PC-3 (cell line): ENCODE data around the gene COMT. TPM values are rescaled to one million over a fixed set of nuclear protein-coding genes. Genes with fewer than 3 reads are reported as not detected.

Experiments
- ATAC-seq: fragments of 200-7000 bp; cut with Tn5 transposase; 2 replicates; pipeline ENCODE4 v1.9.1; 2020; ENCODE audit warnings: mild to moderate bottlenecking, moderate library complexity
- BruUV-seq: library from RNA; stranded (reverse); fragments of 400-500 nt; replicated peaks from 2 replicates; lab custom pipeline; 2021; lab: Mats Ljungman, UMichigan
- CTCF ChIA-PET: fragments of 300-600 bp; sonication (Branson Sonifier 250); formaldehyde crosslinking; loops from one replicate; lab custom pipeline; 2022; ENCODE audit warnings: antibody characterized with exemption; lab: Charles Lee
- POLR2A ChIA-PET: fragments of 300-600 bp; sonication (Branson Sonifier 250); formaldehyde crosslinking; loops from one replicate; lab custom pipeline; 2022; ENCODE audit warnings: antibody characterized with exemption; ENCODE audit not compliant: unreplicated experiment; lab: Charles Lee
- DNase-seq: peaks from one replicate; pipeline ENCODE4 v3.0.0-alpha.2; 2015
- H2AFZ ChIP-seq: fragments of 300-600 bp; sonication (generic); 2 replicates; pipeline ENCODE4 v1.6.0; 2016; ENCODE audit warnings: antibody characterized with exemption, low read length
- H3F3A ChIP-seq: fragments of 300-600 bp; sonication (generic); one replicate; pipeline ENCODE4 v1.6.0; 2017; ENCODE audit warnings: antibody characterized with exemption, low read length, control low read depth, mild to moderate bottlenecking; ENCODE audit not compliant: unreplicated experiment
- H3K27ac ChIP-seq: fragments of 300-600 bp; sonication (generic); 2 replicates; pipeline ENCODE4 v1.5.1; 2016; ENCODE audit warnings: mild to moderate bottlenecking, low read length
- H3K27me3 ChIP-seq: fragments of 300-600 bp; sonication (generic); 2 replicates; pipeline ENCODE4 v1.6.1; 2016; ENCODE audit warnings: low read length, mixed read lengths
- H3K36me3 ChIP-seq: fragments of 300-600 bp; sonication (generic); 2 replicates; pipeline ENCODE4 v1.6.1; 2016; ENCODE audit warnings: low read depth, mixed run types, low read length, mixed read lengths
- H3K4me1 ChIP-seq: fragments of 300-600 bp; sonication (generic); 2 replicates; pipeline ENCODE4 v1.5.1; 2016; ENCODE audit warnings: low read length; ENCODE audit not compliant: insufficient read depth
- H3K4me2 ChIP-seq: fragments of 300-600 bp; sonication (generic); 2 replicates; pipeline ENCODE4 v1.6.0; 2016; ENCODE audit warnings: low read length
- H3K4me3 ChIP-seq: fragments of 300-600 bp; sonication (generic); 2 replicates; pipeline ENCODE4 v1.5.1; 2016; ENCODE audit warnings: mild to moderate bottlenecking, low read length, mixed read lengths
- H3K79me2 ChIP-seq: fragments of 300-600 bp; sonication (generic); 2 replicates; pipeline ENCODE4 v1.6.1; 2017; ENCODE audit warnings: low read length, mixed read lengths
- H3K9ac ChIP-seq: fragments of 300-600 bp; sonication (generic); 2 replicates; pipeline ENCODE4 v1.6.0; 2016; ENCODE audit warnings: mild to moderate bottlenecking, low read length
- H3K9me2 ChIP-seq: fragments of 300-600 bp; sonication (generic); replicated peaks from 2 replicates; pipeline ENCODE4 v1.6.1; 2016; ENCODE audit warnings: mixed run types, low read length, mixed read lengths
- H3K9me3 ChIP-seq: fragments of 300-600 bp; sonication (generic); 2 replicates; pipeline ENCODE4 v1.6.1; 2016; ENCODE audit warnings: low read length, mixed read lengths
- H4K20me1 ChIP-seq: fragments of 300-600 bp; sonication (generic); 2 replicates; pipeline ENCODE4 v1.6.1; 2016; ENCODE audit warnings: low read length, mixed read lengths
- CTCF ChIP-seq: fragments of 300-600 bp; sonication (generic); conservative IDR thresholded peaks from 2 replicates; pipeline ENCODE4 v1.5.1; 2017; ENCODE audit warnings: antibody characterized with exemption, low read depth, mild to moderate bottlenecking, low read length
- EZH2 ChIP-seq: fragments of 300-600 bp; sonication (generic); IDR thresholded peaks from one replicate; pipeline ENCODE4 v1.6.1; 2017; ENCODE audit warnings: antibody characterized with exemption, mild to moderate bottlenecking, low read length; ENCODE audit not compliant: unreplicated experiment
- EZH2phosphoT487 ChIP-seq: fragments of 300-600 bp; sonication (generic); IDR thresholded peaks from 2 replicates; pipeline ENCODE4 v1.6.1; 2018; ENCODE audit warnings: mild to moderate bottlenecking, antibody characterized with exemption, low read length, borderline replicate concordance
- intact Hi-C: fragments of 100-400 bp; cut with micrococcal nuclease; formaldehyde crosslinking; loops from 2 replicates; pipeline ENCODE4 v1.9.0; 2023
- total RNA-seq: library from RNA; depleted of rRNA; stranded (reverse); fragments of >200 nt; gene quantifications from 2 replicates; pipeline ENCODE4 v1.2.3, GENCODE V29; 2014

The COMT gene
- total RNA-seq, 1 experiment from 2014 or later, result 204 TPM

GRCh38 chr22:20011123-20011992 is 69.8 kb downstream of the COMT start:
- no peaks in the 10 kb centered on the region for H3K79me2 ChIP-seq
- no peak overlapping the region for H3K27ac ChIP-seq
- TF ChIP-seq CTCF (no peak), EZH2 (no peak), EZH2phosphoT487 (no peak)
- H3K4me1 ChIP-seq, result no peaks in the 10 kb centered on the region
- no peak overlapping the region for H3K4me3 ChIP-seq
- ChIA-PET POLR2A (no interaction called here), CTCF (no interaction called here)
- no peaks in the 10 kb centered on the region for H3K36me3 ChIP-seq
- no peaks in the 10 kb centered on the region for H3K27me3 ChIP-seq
- no peaks in the 10 kb centered on the region for H3K9me3 ChIP-seq
- no peak for ATAC-seq
- H3K4me2 ChIP-seq, result no peak overlapping the region
- H3K9me2 ChIP-seq, result no peaks in the 10 kb centered on the region
- no peak for DNase-seq
- no peaks in the 10 kb centered on the region for H3F3A ChIP-seq
- H3K9ac ChIP-seq, result no peak overlapping the region
- intact Hi-C loops, result no loop called here
- BruUV-seq, result no TSS peak
- H2AFZ ChIP-seq, result no peak overlapping the region
- H4K20me1 ChIP-seq, result no peaks in the 10 kb centered on the region

- Histone ChIP-seq H4K20me1 (no peaks in the 10 kb centered on the region), H3K4me3 (no peak overlapping the region), H3F3A (no peaks in the 10 kb centered on the region), H3K9me2 (no peaks in the 10 kb centered on the region), H3K4me1 (no peaks in the 10 kb centered on the region), H3K27ac (no peak overlapping the region), H3K36me3 (no peaks in the 10 kb centered on the region), H3K4me2 (no peak overlapping the region), H3K9ac (no peak overlapping the region), H2AFZ (no peak overlapping the region), H3K9me3 (no peaks in the 10 kb centered on the region), H3K27me3 (no peaks in the 10 kb centered on the region), H3K79me2 (no peaks in the 10 kb centered on the region)
- intact Hi-C loops, result no loop called here
- TF ChIP-seq CTCF (no peak), EZH2 (no peak), EZH2phosphoT487 (no peak)
- no TSS peak for BruUV-seq
- ATAC-seq (no peak), DNase-seq (no peak)
- POLR2A ChIA-PET, result no interaction called here
- CTCF ChIA-PET, result no interaction called here
Measured at GRCh38 chr22:20011993-20012740, 70.6 kb downstream of the COMT start.
